Measurements from ENCODE around the gene LMX1B. TPM values are rescaled to one million over a fixed set of nuclear protein-coding genes. Genes with fewer than 3 reads are reported as not detected.

LMX1B gene
- total and polyA plus RNA-seq, 11 donors: 0.15 to 1.1 (median 0.39) TPM

- Histone ChIP-seq H3K27ac (no peak overlapping the region), H3K4me1 (peaks cover 0 to 20% (median 16%) of the 10 kb centered on the region in 12 donors), H3K4me3 (no peak overlapping the region), H3K27me3 (peaks cover 0 to 27% (median 0%) of the 10 kb centered on the region in 9 donors), H3K36me3 (no peaks in the 10 kb centered on the region), H3K9me3 (no peaks in the 10 kb centered on the region)
- TF ChIP-seq CTCF (IDR thresholded peaks at IDR 0.05) (no peak), POLR2A (IDR thresholded peaks at IDR 0.05) (no peak)
- 64 to 71% (median 68%) methylated on average over 8 of the region's 8 CpGs for WGBS, 4 donors
- ATAC-seq (no peak), DNase-seq (no peak)
- intact Hi-C loops (cut with DNase I): no loop called here
Observed at GRCh38 chr9:126592461-126592860, 21.3 kb upstream of the LMX1B start.

GRCh38 chr9:126595982-126596381 lies 17.7 kb upstream of the LMX1B start:
- ATAC-seq: no peak

GRCh38 chr9:126599047-126599650 lies 14.6 kb upstream of the LMX1B start:
- ATAC-seq (no peak), DNase-seq (no peak)
- no peaks in the 10 kb centered on the region for H3K36me3 ChIP-seq
- H3K27ac ChIP-seq: no peak overlapping the region
- WGBS, 4 donors: 53 to 64% (median 60%) methylated on average over 11 of the region's 11 CpGs
- no peaks in the 10 kb centered on the region for H3K9me3 ChIP-seq
- TF ChIP-seq POLR2A (IDR thresholded peaks at IDR 0.05): no peak
- TF ChIP-seq CTCF (IDR thresholded peaks at IDR 0.05): no peak
- H3K4me1 ChIP-seq: peaks cover 0 to 2% (median 0%) of the 10 kb centered on the region in 12 donors
- peaks cover 0 to 31% (median 0%) of the 10 kb centered on the region in 9 donors for H3K27me3 ChIP-seq
- intact Hi-C loops (cut with DNase I): no loop called here
- no peak overlapping the region for H3K4me3 ChIP-seq

More at GRCh38 chr9:126595982-126596381, 17.7 kb upstream of the LMX1B start:
- H3K9me3 ChIP-seq: no peaks in the 10 kb centered on the region
- intact Hi-C loops (cut with DNase I): no loop called here
- TF ChIP-seq POLR2A (IDR thresholded peaks at IDR 0.05): no peak
- no peak for TF ChIP-seq CTCF (IDR thresholded peaks at IDR 0.05)
- H3K27ac ChIP-seq: no peak overlapping the region
- no peaks in the 10 kb centered on the region for H3K4me1 ChIP-seq
- DNase-seq: no peak
- H3K4me3 ChIP-seq: no peak overlapping the region
- no peaks in the 10 kb centered on the region for H3K36me3 ChIP-seq
- WGBS, 4 donors: 86 to 99% (median 96%) methylated on average over 2 of the region's 2 CpGs
- H3K27me3 ChIP-seq: peaks cover 0 to 38% (median 0%) of the 10 kb centered on the region in 9 donors

GRCh38 chr9:126604059-126605055 lies 9.4 kb upstream of the LMX1B start:
- H3K27ac ChIP-seq: peak overlapping the region in 5 of 12 donors; percentile 15 to 69 (median 50)
- H3K4me3 ChIP-seq: no peak overlapping the region
- DNase-seq (peak in 3 of 5 donors; percentile 22 to 55 (median 46)), ATAC-seq (peak; percentile 56 to 80 (median 78))
- H3K9me3 ChIP-seq: no peaks in the 10 kb centered on the region
- peaks cover 0 to 11% (median 0%) of the 10 kb centered on the region in 12 donors for H3K4me1 ChIP-seq
- 77 to 83% (median 79%) methylated on average over 17 of the region's 17 CpGs for WGBS, 4 donors
- TF ChIP-seq POLR2A (IDR thresholded peaks at IDR 0.05) (no peak), CTCF (IDR thresholded peaks at IDR 0.05) (no peak)
- intact Hi-C loops (cut with DNase I): no loop called here
- H3K27me3 ChIP-seq: peaks cover 0 to 31% (median 7%) of the 10 kb centered on the region in 9 donors
- no peaks in the 10 kb centered on the region for H3K36me3 ChIP-seq
